PC-3 (cell line): Measurements from ENCODE around the gene WEE2.

ENCODE experiments used
- CTCF ChIP-seq: fragments of 300-600 bp; sonication (generic); conservative IDR thresholded peaks from 2 replicates; pipeline ENCODE4 v1.5.1; 2017; ENCODE audit warnings: antibody characterized with exemption, low read depth, mild to moderate bottlenecking, low read length
- EZH2 ChIP-seq: fragments of 300-600 bp; sonication (generic); IDR thresholded peaks from one replicate; pipeline ENCODE4 v1.6.1; 2017; ENCODE audit warnings: antibody characterized with exemption, mild to moderate bottlenecking, low read length; ENCODE audit not compliant: unreplicated experiment
- EZH2phosphoT487 ChIP-seq: fragments of 300-600 bp; sonication (generic); IDR thresholded peaks from 2 replicates; pipeline ENCODE4 v1.6.1; 2018; ENCODE audit warnings: mild to moderate bottlenecking, antibody characterized with exemption, low read length, borderline replicate concordance

GRCh38 chr7:141701489-141702046 is 6.6 kb upstream of the WEE2 start:
- TF ChIP-seq EZH2phosphoT487 (no peak), CTCF (no peak), EZH2 (no peak)
